Measurements from ENCODE around the gene KIF3A.

KIF3A gene

DNA sequence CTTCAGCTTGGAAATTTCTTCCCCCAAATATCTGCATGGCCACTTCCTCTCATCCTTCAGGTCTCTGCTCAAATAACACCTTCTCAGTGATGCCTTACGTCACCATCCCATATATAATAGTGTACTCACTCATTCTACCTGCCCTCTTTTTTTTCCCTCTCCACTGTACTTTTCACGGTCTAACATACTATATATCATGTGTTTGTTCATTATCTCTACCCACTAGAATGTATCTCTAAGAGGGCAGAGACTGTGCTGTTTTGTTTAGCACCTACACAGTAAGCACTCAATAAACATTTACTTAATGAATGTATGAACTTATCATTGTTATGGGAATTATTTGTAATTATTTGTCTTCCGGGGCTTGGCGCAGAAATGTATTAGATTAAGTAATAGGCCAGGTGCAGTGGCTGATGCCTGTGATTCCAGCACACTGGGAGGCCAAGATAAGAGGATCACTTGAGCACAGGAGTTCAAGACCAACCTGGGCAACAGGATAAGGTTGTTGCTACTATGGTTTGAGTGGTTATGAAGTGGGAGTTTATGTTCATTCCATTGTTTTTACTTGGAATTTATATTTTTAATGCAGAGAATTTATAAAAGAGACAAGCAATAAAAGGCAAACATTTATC lies 85.4 kb downstream of the KIF3A start:
- no peaks in the 10 kb centered on the region for H3K4me1 Mint-ChIP-seq

DNA sequence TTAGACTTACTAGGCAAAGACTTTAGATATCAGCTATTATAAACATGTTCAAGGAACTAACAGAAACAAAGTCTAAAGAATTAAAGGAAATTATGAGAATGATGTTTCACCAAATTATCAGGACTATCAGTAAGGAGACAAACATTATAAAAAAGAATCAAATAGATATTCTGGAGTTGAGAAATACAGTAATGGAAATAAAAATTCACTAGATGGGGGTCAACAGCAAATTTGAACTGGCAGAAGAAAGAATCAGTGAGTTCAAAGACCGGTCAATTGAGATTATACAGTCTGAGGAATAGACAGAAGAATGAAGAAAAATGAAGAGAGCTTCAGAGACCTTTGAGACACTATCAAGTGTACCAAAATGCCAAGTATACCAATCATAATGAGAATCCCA lies 89.0 kb downstream of the KIF3A start:
- H3K27ac Mint-ChIP-seq, result no peak overlapping the region
- H3K9me3 Mint-ChIP-seq, result peaks cover 9% of the 10 kb centered on the region
- H3K4me3 Mint-ChIP-seq, result no peak overlapping the region
- TF ChIP-seq, protein P1, sequence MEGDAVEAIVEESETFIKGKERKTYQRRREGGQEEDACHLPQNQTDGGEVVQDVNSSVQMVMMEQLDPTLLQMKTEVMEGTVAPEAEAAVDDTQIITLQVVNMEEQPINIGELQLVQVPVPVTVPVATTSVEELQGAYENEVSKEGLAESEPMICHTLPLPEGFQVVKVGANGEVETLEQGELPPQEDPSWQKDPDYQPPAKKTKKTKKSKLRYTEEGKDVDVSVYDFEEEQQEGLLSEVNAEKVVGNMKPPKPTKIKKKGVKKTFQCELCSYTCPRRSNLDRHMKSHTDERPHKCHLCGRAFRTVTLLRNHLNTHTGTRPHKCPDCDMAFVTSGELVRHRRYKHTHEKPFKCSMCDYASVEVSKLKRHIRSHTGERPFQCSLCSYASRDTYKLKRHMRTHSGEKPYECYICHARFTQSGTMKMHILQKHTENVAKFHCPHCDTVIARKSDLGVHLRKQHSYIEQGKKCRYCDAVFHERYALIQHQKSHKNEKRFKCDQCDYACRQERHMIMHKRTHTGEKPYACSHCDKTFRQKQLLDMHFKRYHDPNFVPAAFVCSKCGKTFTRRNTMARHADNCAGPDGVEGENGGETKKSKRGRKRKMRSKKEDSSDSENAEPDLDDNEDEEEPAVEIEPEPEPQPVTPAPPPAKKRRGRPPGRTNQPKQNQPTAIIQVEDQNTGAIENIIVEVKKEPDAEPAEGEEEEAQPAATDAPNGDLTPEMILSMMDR (IDR thresholded peaks at IDR 0.05; ENCODE audit: unreplicated experiment in 3 of 3), result no peak
- peaks cover 9% of the 10 kb centered on the region for H3K27me3 Mint-ChIP-seq (ENCODE audit: low read depth)
- H3K4me1 Mint-ChIP-seq, result no peaks in the 10 kb centered on the region
- H3K36me3 Mint-ChIP-seq (ENCODE audit: low read depth), result peaks cover 23% of the 10 kb centered on the region

More for the DNA sequence above, 85.4 kb downstream of the KIF3A start:
- Mint-ChIP-seq H3K9me3 (peaks cover 9% of the 10 kb centered on the region), H3K36me3 (ENCODE audit: low read depth) (peaks cover 12% of the 10 kb centered on the region), H3K27ac (no peak overlapping the region), H3K4me3 (no peak overlapping the region), H3K27me3 (ENCODE audit: low read depth) (peaks cover 39% of the 10 kb centered on the region)
- TF ChIP-seq, protein P1 (IDR thresholded peaks at IDR 0.05; ENCODE audit: unreplicated experiment in 3 of 3), result no peak

DNA sequence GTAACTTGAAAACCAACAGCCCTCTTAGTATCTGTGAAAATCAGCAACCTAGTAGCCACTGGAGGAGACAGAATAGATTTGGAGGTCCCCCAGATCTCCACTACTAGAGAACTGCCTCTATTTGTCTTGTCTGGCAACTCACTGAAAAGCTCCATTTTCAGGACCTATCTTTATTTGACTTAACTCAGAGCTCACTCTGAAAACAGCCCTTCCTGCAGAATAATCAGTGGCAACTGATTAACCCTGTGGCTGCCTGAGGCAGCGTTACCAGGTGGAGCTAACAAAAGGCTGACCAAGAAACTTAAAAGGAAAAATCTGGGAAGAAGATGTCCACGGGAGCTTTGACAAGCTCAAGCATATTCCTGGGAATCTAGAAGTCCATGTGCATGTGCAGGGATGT lies 89.9 kb downstream of the KIF3A start:
- TF ChIP-seq, protein P1 (IDR thresholded peaks at IDR 0.05; ENCODE audit: unreplicated experiment in 3 of 3), result no peak
- H3K27ac Mint-ChIP-seq, result no peak overlapping the region

DNA sequence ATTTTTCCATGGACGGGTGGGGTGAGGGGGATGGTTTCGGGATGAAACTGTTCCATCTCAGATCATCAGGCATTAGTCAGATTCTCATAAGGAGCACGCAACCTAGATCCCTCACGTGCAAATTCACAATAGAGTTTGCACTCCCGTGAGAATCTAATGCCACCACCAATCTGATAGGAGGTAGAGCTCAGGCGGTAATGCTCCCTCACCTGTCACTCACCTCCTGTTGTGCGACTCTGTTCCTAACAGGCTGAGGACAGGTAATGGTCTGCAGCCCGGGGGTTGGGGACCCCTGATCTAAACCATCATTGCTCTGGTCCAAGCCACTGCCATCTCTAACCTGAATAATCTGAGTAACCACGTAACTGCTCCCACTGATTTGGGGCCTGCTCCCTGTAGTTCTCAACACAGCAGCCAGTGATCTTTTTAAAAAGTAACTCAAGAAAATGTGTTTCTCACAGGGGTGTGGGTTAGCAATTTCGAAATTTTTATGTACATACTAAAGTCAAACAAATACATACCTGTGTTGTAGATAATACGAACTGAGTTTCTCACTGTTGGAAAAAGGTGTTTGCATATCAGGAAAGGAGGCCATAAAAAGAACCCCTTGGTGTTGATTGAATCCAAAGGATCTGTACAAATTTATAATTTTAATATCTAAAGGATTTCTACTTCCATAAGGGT lies 90.6 kb downstream of the KIF3A start:
- no peaks in the 10 kb centered on the region for H3K27me3 Mint-ChIP-seq (ENCODE audit: low read depth)
- peaks cover 9% of the 10 kb centered on the region for H3K9me3 Mint-ChIP-seq
- no peak overlapping the region for H3K4me3 Mint-ChIP-seq
- TF ChIP-seq, protein P1 (IDR thresholded peaks at IDR 0.05; ENCODE audit: unreplicated experiment in 3 of 3), result no peak
- H3K27ac Mint-ChIP-seq, result no peak overlapping the region
- H3K36me3 Mint-ChIP-seq (ENCODE audit: low read depth), result peaks cover 39% of the 10 kb centered on the region
- no peaks in the 10 kb centered on the region for H3K4me1 Mint-ChIP-seq

More for the DNA sequence above, 89.9 kb downstream of the KIF3A start:
- H3K4me1 Mint-ChIP-seq, result no peaks in the 10 kb centered on the region
- peaks cover 5% of the 10 kb centered on the region for H3K27me3 Mint-ChIP-seq (ENCODE audit: low read depth)
- no peak overlapping the region for H3K4me3 Mint-ChIP-seq
- peaks cover 32% of the 10 kb centered on the region for H3K36me3 Mint-ChIP-seq (ENCODE audit: low read depth)
- H3K9me3 Mint-ChIP-seq, result peaks cover 9% of the 10 kb centered on the region

DNA sequence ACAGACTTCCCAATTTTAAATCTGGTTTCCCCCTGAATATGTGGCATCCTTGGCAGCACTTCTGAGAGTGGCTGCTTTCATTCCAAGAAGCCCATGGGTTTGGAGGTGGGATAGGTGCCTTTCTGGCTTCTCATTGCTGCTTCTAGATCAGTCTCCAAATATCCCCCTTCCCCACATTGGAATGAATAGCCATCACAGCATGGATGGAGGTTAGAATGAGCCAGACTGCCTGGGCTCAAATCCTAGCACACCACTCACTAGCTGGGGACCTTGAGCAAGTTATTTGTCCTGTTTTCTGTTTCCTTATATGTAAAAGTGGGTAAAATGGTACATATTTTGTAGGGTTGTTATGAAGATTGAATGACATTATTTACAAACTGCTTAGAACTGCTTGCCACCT lies 93.2 kb downstream of the KIF3A start:
- H3K27ac Mint-ChIP-seq, result no peak overlapping the region
- H3K4me3 Mint-ChIP-seq, result no peak overlapping the region
- no peaks in the 10 kb centered on the region for H3K4me1 Mint-ChIP-seq
- TF ChIP-seq, protein P1 (IDR thresholded peaks at IDR 0.05; ENCODE audit: unreplicated experiment in 3 of 3), result no peak
- H3K27me3 Mint-ChIP-seq (ENCODE audit: low read depth), result no peaks in the 10 kb centered on the region
- peaks cover 9% of the 10 kb centered on the region for H3K9me3 Mint-ChIP-seq
- peaks cover 54% of the 10 kb centered on the region for H3K36me3 Mint-ChIP-seq (ENCODE audit: low read depth)
